GM12874 (cell line): ENCODE results near the gene ATP8A2.

Experiments used
- TF ChIP-seq, protein P1 (sequence below): IDR thresholded peaks from 2 replicates; pipeline ENCODE4 v1.5.1; 2011; ENCODE audit warnings: low read depth, mild to moderate bottlenecking, control low read depth, low read length, moderate library complexity; ENCODE audit not compliant: insufficient read depth

Gene ATP8A2

DNA sequence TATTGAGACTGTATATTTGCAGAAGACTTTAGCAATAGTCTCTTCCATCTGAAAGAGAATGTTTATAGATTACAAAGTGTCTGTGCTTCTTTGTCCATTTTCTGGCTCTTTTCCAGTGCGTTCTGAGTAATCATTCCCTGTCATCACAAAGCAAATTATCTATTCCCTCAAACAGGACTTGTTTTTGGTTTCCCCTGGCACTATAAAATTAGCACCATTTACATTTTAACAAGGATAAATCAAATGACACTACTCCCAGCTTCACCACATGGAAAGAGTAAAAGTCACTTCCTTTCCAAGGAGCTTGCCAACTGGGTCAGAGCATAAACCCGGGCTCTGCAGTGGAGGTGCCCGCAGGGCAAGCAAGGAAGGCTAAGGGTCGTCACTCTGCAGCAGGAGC, 591.9 kb downstream of the ATP8A2 start:
- TF ChIP-seq, protein P1, sequence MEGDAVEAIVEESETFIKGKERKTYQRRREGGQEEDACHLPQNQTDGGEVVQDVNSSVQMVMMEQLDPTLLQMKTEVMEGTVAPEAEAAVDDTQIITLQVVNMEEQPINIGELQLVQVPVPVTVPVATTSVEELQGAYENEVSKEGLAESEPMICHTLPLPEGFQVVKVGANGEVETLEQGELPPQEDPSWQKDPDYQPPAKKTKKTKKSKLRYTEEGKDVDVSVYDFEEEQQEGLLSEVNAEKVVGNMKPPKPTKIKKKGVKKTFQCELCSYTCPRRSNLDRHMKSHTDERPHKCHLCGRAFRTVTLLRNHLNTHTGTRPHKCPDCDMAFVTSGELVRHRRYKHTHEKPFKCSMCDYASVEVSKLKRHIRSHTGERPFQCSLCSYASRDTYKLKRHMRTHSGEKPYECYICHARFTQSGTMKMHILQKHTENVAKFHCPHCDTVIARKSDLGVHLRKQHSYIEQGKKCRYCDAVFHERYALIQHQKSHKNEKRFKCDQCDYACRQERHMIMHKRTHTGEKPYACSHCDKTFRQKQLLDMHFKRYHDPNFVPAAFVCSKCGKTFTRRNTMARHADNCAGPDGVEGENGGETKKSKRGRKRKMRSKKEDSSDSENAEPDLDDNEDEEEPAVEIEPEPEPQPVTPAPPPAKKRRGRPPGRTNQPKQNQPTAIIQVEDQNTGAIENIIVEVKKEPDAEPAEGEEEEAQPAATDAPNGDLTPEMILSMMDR, result no peak

- TF ChIP-seq, protein P1, result no peak
Measured at GRCh38 chr13:25965596-25965995, 593.8 kb downstream of the ATP8A2 start.

GRCh38 chr13:25966086-25966485, 594.3 kb downstream of the ATP8A2 start:
- TF ChIP-seq, protein P1, result no peak

DNA sequence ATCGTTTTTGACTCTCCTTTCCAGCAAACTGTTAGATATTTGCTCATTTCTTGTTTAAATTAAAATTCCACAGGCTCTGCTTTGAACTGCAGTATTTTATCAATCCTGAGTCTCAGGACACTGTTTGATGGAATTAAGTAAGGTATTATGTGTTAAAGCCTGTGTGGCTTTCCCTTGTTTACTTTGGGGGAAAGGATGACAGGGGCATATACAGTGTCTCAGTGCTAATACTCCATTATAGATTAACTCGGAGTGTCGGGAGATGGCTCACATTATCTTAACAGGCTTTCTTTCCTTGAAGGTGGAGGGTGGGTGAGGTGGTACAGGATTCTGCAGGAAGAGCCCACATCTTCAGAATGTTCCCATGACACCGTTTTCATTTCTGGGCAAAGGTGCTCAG, 595.4 kb downstream of the ATP8A2 start:
- TF ChIP-seq, protein P1, result no peak

- TF ChIP-seq, protein P1, result no peak
Measured at GRCh38 chr13:25971047-25971446, 599.3 kb downstream of the ATP8A2 start.

GRCh38 chr13:25971459-25972145, 599.8 kb downstream of the ATP8A2 start:
- TF ChIP-seq, protein P1, result no peak

DNA sequence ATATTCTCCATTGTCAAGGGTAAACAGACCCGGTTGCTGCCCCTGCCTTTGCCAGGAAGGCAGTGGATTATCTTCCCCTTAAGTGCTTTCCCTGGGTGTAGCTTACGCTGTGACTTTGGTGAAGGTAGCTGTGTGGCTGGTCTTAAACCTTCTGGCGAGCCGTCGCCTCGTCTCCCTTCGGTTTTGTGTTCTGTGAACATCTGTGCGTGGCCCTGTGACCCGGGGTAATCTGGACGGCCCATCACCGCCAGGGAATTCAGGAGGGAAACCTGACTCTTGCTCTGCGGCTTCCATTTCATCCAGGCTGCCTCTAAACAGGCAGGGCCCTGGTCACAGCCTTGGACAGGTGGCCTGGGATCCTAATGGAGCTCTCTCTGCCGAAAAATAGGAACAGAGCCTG, 601.3 kb downstream of the ATP8A2 start:
- TF ChIP-seq, protein P1, result no peak

DNA sequence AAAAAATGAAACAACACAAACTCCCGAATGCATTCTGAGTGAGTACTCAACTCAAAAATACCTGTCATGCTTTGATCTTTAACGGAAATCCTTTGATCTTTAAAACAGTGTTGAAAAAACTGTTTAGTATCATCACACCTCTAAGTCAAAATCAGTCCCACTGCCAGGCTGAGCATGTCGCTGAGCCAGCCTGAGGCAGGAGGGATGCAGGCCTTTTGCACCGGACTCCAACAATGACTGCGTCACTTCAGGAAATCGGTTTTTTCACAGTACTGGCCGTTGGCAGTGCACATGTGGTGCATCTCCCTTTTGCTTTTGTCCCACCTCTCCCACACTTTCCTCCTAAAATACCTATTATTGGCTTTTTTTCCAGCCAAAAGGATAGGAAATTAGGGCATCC, 601.8 kb downstream of the ATP8A2 start:
- TF ChIP-seq, protein P1, result no peak
